Measurements from ENCODE around the gene BTRC.

Gene BTRC

DNA sequence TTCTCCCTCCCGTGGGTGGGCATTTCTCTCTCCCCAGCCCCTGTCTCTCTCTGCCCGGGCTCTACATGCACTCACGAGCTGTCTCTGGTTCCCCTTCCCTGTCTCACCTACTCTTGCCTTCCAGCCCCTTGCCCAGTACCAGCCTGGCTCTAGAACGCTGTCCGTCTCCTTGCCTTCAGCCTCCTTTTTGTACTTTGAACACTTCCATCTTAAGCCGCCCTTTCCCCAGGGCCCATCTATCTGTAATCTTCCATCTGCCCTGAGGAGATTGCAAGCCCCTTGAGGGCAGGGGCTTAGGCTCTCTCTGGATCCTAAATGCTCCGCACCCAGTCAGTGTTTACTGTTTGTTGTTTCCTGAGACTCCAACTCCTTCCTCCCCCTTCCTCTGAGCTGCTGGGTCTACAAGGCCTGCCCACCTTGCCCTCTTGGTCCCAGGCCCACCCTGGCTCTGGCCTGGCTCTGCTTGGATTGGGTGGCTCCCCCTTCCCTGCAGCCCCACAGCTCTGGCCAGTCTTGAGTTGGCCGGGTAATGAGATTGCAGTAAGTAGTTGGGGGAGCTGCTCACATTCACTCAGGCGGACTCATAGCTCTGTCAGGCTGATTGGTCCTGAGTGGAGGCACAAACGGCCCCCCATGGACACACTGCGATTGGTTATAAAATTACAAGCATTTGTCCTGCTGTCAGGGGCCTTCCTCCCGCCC, 205.8 kb downstream of the BTRC start:
- Histone ChIP-seq H3K4me2 (ENCODE audit: low read length) (no peak overlapping the region), H3K9me3 (replicated peaks; ENCODE audit: low read length) (no peaks in the 10 kb centered on the region), H3K36me3 (ENCODE audit: insufficient read depth, low read length) (peaks cover 4% of the 10 kb centered on the region), H3K27me3 (ENCODE audit: control insufficient read depth, insufficient read depth, low read length) (peaks cover 5% of the 10 kb centered on the region), H3K9ac (ENCODE audit: low read depth, low read length) (no peak overlapping the region), H3K4me1 (ENCODE audit: control insufficient read depth, insufficient read depth, low read length) (no peaks in the 10 kb centered on the region), H3K4me3 (ENCODE audit: low read length) (no peak overlapping the region)

DNA sequence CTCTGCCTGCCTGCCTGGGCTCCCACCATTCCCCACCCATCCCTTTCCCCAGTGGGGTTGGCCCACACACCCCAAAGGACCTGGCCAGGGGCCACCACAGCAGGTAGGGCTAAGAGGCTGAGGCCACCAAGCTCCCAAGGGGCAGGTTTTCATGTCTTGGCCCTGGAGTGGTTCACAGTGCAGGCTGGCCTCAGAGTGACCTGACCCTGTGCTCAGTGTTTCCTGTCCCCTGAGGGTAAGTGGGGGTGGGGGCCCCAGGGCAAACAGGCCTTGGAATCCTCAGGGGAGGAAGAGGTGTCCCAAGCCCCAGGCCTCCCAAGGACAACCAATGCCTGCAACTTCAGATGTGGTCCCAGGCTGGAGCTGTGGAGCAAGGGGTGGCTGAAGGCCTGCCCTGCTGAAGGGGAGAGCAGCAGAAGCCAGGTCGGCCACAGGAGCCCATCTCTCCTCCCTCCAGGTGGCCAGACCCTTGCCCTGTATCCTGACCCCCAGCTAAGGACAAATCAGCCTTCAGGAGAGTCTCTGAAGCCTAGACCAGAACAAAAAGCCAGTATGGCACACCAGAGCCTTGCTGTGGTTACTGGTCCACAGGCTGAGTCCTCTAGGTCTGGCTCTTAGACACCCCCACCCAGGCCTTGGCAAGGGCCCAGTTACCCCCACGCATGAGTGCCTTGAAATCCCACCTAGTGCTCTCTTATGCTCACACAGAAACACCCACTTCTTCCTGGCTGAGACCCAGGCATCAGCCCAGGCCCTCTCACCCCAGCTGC, 206.5 kb downstream of the BTRC start:
- Histone ChIP-seq H3K9me3 (replicated peaks; ENCODE audit: low read length) (no peaks in the 10 kb centered on the region), H3K9ac (ENCODE audit: low read depth, low read length) (no peak overlapping the region), H3K4me2 (ENCODE audit: low read length) (no peak overlapping the region), H3K27me3 (ENCODE audit: control insufficient read depth, insufficient read depth, low read length) (peaks cover 9% of the 10 kb centered on the region), H3K4me3 (ENCODE audit: low read length) (no peak overlapping the region), H3K36me3 (ENCODE audit: insufficient read depth, low read length) (peaks cover 4% of the 10 kb centered on the region), H3K4me1 (ENCODE audit: control insufficient read depth, insufficient read depth, low read length) (no peaks in the 10 kb centered on the region)

DNA sequence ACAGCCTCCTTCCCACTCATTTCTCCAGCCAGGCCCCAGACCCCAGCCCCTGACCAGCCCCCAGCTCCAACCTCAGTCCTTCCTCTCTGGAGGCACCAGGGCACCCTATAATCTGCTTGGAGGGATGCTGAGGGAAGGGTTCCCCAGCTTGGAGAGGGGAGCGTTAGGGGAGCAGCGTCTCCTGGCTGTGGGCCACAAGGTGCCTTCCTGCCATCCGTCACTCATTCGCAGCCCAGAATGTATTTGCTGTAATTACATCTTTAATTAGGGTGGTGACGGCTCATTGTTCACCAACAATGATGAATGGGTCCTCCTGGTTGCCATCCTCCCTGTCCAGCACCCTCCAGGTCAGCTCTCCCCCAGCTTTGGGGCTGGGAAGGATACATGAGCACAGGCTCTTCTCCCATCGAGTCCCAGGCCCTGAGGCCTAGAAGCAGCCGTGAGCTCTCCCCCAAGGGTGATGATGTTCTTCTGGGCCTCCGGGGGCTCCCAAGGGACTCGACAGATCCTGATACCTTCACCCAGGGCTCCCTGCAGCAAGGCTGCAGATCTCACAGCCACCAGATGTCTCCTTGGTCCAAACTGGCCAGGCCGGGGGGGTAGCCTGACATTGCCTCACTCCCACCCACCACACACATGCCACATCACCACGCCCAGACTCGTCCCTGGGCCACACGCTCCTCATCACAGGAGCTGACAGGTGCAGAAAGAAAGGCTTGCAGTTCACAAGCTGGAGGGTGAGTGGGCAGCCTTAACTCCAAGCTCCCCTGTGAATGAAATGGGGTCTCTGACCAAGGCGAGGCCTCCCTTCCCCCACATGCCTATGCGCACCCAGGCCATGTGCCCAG, 207.3 kb downstream of the BTRC start:
- Histone ChIP-seq H3K4me1 (ENCODE audit: control insufficient read depth, insufficient read depth, low read length) (no peaks in the 10 kb centered on the region), H3K4me2 (ENCODE audit: low read length) (no peak overlapping the region), H3K9ac (ENCODE audit: low read depth, low read length) (no peak overlapping the region), H3K27me3 (ENCODE audit: control insufficient read depth, insufficient read depth, low read length) (peaks cover 16% of the 10 kb centered on the region), H3K4me3 (ENCODE audit: low read length) (no peak overlapping the region), H3K9me3 (replicated peaks; ENCODE audit: low read length) (no peaks in the 10 kb centered on the region), H3K36me3 (ENCODE audit: insufficient read depth, low read length) (no peaks in the 10 kb centered on the region)

DNA sequence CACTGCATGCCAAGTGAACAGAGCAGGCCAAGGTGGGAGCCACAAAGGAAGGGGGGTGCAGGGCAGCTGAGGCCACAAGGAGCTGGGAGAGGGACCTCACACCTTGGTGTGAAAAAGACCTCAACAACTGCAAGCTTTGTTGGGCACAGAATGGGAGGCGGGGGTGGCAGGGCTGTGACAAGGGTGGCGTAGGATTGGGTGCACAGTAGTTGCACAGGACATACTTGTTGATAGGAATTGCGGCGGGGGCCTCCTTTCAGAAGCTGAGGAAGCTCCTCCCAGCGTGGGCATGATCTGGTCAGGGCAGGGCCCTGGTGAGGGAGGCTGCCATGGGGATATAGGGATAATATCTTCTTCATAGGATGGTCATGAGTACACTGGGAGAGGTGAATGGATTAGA, 208.3 kb downstream of the BTRC start:
- H3K4me3 ChIP-seq (ENCODE audit: low read length): no peak overlapping the region
- H3K9ac ChIP-seq (ENCODE audit: low read depth, low read length): no peak overlapping the region
- peaks cover 25% of the 10 kb centered on the region for H3K27me3 ChIP-seq (ENCODE audit: control insufficient read depth, insufficient read depth, low read length)
- H3K4me2 ChIP-seq (ENCODE audit: low read length): no peak overlapping the region
- no peaks in the 10 kb centered on the region for H3K9me3 ChIP-seq (replicated peaks; ENCODE audit: low read length)
- no peaks in the 10 kb centered on the region for H3K36me3 ChIP-seq (ENCODE audit: insufficient read depth, low read length)
- H3K4me1 ChIP-seq (ENCODE audit: control insufficient read depth, insufficient read depth, low read length): peaks cover 7% of the 10 kb centered on the region

DNA sequence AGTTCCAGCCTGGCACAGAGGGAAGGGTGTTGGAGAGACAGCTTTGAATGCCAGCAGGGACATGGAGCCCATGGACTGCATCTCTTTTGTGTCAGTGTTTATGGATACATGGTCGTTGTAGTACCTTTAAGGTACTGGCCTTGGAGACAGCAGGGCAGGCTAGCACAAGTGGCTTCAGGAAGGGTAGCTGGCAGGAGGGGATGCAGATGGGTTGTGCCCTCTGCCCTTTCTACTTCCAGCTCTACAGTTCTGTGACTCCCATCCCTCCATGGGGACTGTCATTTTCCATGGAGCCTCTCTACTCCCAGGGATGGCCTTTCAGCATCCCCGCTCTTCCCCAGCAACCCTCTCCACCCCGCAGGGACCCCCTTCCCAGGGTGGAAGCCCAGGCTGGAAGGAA, 209.0 kb downstream of the BTRC start:
- Histone ChIP-seq H3K4me2 (ENCODE audit: low read length) (no peak overlapping the region), H3K36me3 (ENCODE audit: insufficient read depth, low read length) (no peaks in the 10 kb centered on the region), H3K9me3 (replicated peaks; ENCODE audit: low read length) (no peaks in the 10 kb centered on the region), H3K4me3 (ENCODE audit: low read length) (no peak overlapping the region), H3K4me1 (ENCODE audit: control insufficient read depth, insufficient read depth, low read length) (peaks cover 8% of the 10 kb centered on the region), H3K27me3 (ENCODE audit: control insufficient read depth, insufficient read depth, low read length) (peaks cover 33% of the 10 kb centered on the region), H3K9ac (ENCODE audit: low read depth, low read length) (no peak overlapping the region)

DNA sequence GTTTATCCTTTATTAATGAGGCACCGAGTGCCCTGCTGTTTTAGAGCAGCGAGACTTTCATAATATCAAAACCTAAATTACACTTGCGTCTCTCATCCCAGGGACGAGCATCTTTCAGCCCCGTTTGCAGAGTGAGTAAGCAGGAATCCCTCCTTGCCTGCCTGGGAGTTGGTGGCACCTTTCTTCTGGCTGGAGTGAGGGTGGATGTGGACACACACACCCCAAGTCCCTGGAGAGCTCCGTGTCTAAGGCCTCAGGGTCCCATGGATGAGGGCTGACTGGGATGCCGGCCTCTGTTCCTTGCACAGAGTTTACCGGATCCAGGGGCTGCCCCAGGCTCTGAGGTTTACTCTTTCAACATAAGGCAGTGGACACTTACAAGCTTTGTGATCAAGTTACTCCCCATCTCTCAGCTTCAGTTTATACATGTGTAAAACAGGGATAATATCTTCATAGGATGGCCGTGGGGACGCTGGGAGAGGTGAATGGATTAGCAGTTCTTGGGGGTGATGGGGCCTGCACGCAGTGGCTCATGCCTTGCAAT, 209.6 kb downstream of the BTRC start:
- Histone ChIP-seq H3K36me3 (ENCODE audit: insufficient read depth, low read length) (no peaks in the 10 kb centered on the region), H3K4me3 (ENCODE audit: low read length) (no peak overlapping the region), H3K9me3 (replicated peaks; ENCODE audit: low read length) (no peaks in the 10 kb centered on the region), H3K9ac (ENCODE audit: low read depth, low read length) (no peak overlapping the region), H3K4me2 (ENCODE audit: low read length) (no peak overlapping the region), H3K27me3 (ENCODE audit: control insufficient read depth, insufficient read depth, low read length) (peaks cover 38% of the 10 kb centered on the region), H3K4me1 (ENCODE audit: control insufficient read depth, insufficient read depth, low read length) (peaks cover 8% of the 10 kb centered on the region)

DNA sequence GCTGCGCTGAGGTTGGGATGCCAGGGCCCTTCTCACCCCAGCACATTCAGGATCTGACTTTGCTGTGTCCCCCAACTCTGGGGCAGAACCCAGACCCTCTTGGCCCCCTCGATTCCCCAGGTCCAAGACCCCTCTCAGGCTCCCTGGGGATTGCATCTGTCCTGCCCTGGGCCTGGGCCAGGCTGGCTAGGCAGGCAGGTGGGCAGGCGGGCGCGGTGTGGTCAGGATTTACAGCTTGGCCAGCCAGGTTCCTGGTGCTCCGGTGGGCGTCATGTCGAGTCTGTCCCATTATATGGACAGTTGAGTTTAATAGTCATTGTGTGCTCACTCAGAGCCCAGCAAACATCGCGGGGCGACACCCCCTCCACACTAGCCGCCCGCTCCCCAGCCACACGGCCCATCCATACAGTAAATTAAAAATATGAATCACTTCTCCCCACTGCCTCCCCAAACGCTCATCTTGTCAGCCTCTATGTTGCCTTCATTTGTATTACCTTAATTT, 210.6 kb downstream of the BTRC start:
- no peak overlapping the region for H3K4me3 ChIP-seq (ENCODE audit: low read length)
- H3K36me3 ChIP-seq (ENCODE audit: insufficient read depth, low read length): no peaks in the 10 kb centered on the region
- peaks cover 45% of the 10 kb centered on the region for H3K27me3 ChIP-seq (ENCODE audit: control insufficient read depth, insufficient read depth, low read length)
- H3K4me1 ChIP-seq (ENCODE audit: control insufficient read depth, insufficient read depth, low read length): peaks cover 9% of the 10 kb centered on the region
- no peak overlapping the region for H3K4me2 ChIP-seq (ENCODE audit: low read length)
- H3K9ac ChIP-seq (ENCODE audit: low read depth, low read length): no peak overlapping the region
- H3K9me3 ChIP-seq (replicated peaks; ENCODE audit: low read length): no peaks in the 10 kb centered on the region

DNA sequence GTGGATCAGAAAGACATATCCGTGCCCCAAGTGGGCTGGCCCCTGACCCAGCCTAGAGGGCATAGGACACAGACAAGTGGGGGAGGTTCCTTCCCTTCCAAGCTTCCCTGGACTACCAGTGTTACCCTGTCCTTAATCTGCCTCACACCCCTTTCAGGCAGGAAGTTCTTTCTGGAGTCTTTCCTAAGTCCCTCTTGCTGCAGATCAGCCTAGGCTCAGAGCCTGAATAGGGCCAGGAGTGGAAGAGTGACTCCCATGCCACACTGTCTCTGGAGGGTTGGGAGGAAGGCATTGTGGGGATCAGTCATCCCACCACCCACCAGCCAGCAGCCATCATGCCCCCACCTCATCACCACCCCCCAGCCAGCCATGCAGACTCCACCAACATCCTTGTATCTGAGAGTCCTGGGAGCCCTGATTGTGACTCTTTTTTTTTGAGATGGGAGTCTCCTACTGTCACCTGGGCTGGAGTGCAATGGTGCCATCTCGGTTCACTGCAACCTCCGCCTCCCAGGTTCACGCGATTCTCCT, 211.5 kb downstream of the BTRC start:
- H3K27me3 ChIP-seq (ENCODE audit: control insufficient read depth, insufficient read depth, low read length): peaks cover 47% of the 10 kb centered on the region

DNA sequence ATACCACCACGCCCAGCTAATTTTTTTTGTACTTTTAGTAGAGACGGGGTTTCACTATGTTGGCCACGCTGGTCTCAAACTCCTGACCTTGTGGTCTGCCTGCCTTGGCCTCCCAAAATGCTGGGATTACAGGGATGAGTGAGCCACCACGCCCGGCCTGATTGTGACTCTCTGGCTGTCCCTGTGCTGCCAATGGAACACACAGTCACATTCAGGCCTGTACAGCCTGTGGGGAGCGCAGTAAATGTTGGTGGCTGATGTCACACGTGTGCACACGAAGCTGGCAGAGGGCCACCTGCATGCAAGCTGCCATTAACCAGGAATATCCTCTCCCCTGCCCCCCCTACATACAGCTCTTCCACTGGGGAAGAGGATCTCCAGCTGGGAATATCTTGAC, 212.0 kb downstream of the BTRC start:
- H3K9me3 ChIP-seq (replicated peaks; ENCODE audit: low read length): no peaks in the 10 kb centered on the region
- peaks cover 20% of the 10 kb centered on the region for H3K4me1 ChIP-seq (ENCODE audit: control insufficient read depth, insufficient read depth, low read length)
- H3K9ac ChIP-seq (ENCODE audit: low read depth, low read length): no peak overlapping the region
- H3K4me2 ChIP-seq (ENCODE audit: low read length): peak overlapping the region; percentile 74
- no peak overlapping the region for H3K4me3 ChIP-seq (ENCODE audit: low read length)
- H3K27me3 ChIP-seq (ENCODE audit: control insufficient read depth, insufficient read depth, low read length): peaks cover 47% of the 10 kb centered on the region
- H3K36me3 ChIP-seq (ENCODE audit: insufficient read depth, low read length): no peaks in the 10 kb centered on the region

More for the DNA sequence above, 211.5 kb downstream of the BTRC start:
- H3K36me3 ChIP-seq (ENCODE audit: insufficient read depth, low read length): no peaks in the 10 kb centered on the region
- peaks cover 15% of the 10 kb centered on the region for H3K4me1 ChIP-seq (ENCODE audit: control insufficient read depth, insufficient read depth, low read length)
- H3K4me2 ChIP-seq (ENCODE audit: low read length): no peak overlapping the region
- no peaks in the 10 kb centered on the region for H3K9me3 ChIP-seq (replicated peaks; ENCODE audit: low read length)
- no peak overlapping the region for H3K9ac ChIP-seq (ENCODE audit: low read depth, low read length)
- no peak overlapping the region for H3K4me3 ChIP-seq (ENCODE audit: low read length)

DNA sequence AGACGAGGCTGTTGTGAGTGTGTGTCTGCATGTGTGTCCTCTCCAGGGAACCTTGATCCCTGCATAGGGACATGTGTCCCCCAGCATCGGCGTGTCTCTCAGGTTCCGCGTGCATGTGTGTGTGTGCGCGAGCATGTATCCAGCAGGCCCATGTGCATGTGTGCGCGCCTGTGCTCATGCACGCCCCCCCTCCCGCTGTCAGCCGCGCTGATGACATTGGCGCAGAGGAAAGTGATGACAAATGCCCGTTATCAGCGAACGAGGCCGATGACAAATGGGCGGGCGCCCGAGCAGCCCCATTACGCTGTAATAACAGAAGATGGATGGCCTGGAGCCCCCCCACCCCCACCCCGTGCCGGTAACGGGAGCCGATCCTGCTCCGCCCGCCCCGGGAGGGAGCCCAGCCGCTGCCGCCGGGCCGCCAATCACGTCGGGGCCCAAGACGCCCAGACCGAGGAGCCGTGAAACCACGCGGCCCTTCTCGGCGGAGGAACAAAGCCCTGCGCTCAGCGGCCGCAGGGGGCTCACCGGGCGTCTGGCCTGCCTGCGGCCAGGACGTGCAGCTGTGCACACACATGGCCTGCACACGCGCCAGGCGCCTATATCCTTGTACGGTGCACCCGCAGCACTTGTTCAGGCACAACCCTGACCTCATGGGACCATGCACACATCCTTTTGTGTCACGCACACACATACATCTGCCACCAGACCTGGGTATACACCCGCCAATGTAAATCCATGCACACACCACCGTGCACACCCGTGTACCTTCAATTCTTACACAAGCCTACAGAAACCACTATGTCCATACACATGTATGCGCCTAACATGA, 212.6 kb downstream of the BTRC start:
- Histone ChIP-seq H3K9ac (ENCODE audit: low read depth, low read length) (no peak overlapping the region), H3K4me2 (ENCODE audit: low read length) (peak overlapping the region; percentile 74), H3K4me3 (ENCODE audit: low read length) (peak overlapping the region; percentile 51), H3K36me3 (ENCODE audit: insufficient read depth, low read length) (no peaks in the 10 kb centered on the region), H3K9me3 (replicated peaks; ENCODE audit: low read length) (no peaks in the 10 kb centered on the region), H3K4me1 (ENCODE audit: control insufficient read depth, insufficient read depth, low read length) (peaks cover 23% of the 10 kb centered on the region), H3K27me3 (ENCODE audit: control insufficient read depth, insufficient read depth, low read length) (peaks cover 47% of the 10 kb centered on the region)
